Midbrain (tissue), 1 donor: ENCODE data around the gene TRMU.

Experiments used
- DNase-seq: peaks from one replicate; lab custom pipeline; 2025; lab: John Stamatoyannopoulos, UW

The TRMU gene

DNA sequence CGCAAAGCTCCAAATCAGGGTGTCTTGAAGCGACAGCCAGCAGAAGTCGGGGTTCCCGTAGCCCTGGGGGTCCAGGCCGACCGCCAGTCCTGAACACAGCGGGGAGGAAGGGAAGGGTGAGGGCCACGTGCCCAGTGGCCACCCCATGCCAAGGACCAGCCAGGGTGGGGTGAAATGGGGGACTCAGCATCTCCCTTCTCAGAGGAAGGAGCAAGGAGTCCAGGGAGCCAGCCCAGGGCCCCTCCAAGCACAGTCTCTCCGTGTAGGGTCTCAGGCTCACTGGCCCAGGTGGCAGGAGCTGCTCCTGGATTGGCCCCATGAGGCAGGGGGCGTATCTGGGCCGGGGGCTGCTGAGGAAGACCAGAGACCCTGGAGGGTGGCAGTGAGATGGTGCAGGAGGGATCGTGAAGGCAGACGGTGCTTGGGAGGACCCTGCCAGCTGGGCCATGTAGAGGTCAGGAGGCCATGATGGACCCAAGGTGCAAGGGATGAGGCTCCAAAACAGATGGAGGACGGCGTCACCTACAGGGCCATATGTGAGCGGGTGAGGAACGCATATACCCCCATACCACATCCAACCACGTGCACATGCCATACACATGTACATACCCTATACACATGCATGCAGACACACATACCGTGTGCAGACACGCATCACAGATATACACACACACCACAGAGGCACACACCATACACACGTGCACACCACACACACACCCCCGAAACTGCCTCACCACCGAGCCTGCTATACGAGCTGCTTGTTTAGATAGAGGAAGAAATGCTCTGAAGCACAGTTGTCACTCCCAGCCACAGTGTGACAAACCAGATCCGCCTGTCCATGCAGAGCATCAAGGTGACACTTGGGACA is 34.4 kb downstream of the TRMU start:
- DNase-seq = no peak

- no peak for DNase-seq
These were observed 35.2 kb downstream of the TRMU start for GRCh38 chr22:46370584-46371291.

DNA sequence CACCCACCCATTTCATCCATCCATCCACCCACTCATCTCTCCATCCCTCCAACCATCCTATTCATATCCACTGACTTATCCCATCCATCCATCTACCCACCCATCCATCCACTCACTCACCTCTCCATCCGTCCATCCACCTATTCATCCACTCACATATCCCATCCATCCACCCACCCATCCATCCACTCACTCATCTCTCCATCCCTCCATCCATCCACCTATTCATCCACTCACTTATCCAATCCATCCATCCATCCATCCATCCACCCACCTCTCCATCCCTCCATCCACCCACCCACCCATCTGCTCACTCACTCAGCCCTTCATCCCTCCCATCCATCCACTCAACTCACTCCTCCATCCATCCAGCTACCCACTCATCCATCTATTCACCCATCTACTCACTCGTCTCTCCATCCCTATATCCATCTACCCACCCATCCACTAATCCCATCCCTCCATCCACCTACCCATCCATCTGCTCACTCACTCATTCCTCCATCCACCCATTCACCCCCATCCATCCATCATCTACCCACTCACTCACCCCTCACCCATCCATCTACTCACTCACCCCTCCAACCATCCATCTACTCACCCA is 36.2 kb downstream of the TRMU start:
- DNase-seq = no peak

- no peak for DNase-seq
These were observed 37.2 kb downstream of the TRMU start for GRCh38 chr22:46372686-46373085.

DNA sequence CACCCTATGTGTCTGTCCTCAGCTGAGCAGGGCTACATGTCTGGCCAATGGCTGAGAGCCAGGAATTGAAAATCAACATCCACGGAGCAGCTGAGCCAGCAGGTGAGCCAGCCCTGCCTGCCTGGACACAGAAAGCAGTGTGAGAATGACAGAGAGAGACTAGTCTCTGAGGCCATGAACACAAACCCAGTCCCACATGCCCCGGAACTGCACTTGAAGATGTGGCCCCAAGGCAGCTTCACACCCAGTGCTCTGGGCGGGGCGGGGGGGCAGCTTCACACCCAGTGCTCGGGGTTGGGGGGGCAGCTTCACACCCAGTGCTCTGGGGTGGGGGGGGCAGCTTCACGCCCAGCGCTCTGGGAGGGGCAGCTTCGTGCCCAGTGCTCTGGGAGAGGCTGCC is 37.6 kb downstream of the TRMU start:
- DNase-seq = no peak

DNA sequence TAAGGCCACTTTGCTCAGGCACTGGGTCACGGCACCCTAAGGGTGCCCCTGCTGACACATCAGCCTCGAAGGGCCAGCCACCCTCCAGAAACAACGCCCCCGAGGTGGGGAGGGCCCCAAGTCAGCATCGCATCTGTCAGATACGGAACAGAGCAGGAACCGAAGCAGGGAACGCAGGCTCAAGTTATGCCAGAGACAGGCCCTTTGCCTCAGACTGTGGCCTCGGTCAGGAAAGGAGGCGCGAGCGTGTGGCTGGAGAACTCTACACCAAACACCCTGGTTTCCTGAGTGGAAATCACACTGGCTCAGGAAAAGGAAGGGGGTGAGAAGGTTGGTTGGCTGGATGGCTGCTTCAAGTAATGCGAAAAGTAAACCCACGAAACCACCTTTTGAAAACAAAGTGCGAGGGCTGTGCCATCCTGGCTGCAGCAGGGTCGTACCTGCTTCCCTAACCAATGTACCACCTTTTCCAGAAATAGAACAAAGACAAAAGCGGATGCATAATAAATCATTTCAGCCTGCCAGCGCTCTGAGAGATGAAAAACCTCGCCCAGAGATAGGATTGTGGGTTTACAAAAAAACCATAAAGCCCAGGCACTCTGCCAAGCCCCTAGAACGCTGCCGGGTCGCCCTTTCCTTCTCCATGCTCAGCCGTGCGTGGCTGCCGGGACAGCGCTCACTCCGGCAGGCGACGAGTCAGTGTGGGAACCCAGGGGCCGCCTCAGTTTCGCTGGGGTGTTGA is 38.6 kb downstream of the TRMU start:
- DNase-seq = no peak

- no peak for DNase-seq
These were observed 39.4 kb downstream of the TRMU start for GRCh38 chr22:46374663-46375474.

DNA sequence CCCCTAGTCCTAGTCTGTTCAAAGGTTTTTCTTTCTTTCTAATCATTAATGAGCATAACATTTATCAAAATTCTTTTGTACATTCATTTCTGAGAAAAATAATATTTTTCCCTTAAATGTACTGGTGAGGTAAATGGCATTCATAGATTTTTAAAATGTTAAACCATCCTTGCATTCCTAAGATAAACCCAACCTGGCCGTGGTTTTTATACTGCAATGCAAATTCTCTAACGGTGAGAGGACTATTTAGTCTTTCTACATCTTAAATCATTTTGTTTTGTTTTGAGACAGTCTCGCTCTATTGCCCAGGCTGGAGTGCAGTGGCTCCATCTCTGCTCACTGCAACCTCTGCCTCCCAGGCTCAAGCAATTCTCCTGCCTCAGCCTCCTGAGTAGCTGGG is 40.6 kb downstream of the TRMU start:
- DNase-seq = no peak

DNA sequence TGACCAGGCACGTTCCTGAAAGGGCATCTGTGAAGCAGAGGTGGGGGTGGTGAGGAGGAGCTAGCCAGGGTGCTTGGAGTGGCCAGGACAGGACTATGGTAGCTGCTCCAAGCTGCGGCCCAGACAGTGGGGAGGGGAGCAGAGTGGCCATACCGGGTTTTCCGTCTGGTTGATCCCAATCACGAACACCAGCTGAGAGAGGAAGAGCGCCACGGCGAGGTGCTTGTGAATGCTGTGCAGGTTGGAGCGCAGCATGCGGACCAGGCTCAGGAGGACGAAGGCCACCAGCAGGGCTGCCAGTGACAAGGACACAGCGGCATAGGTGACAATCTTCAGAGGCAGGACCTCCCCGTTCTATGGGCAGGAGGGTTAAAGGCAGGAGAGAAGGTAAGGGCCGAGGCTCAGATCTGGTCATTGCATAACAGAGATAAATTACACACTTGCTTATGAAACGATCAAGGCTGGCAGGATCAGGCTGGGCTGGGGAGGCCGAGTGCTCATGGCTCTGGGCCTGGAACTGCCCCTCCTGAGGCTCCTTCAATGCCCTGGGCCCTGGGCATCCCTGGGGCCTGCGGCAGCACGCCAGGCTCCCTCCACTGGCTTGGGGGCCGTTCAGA is 41.5 kb downstream of the TRMU start:
- no peak for DNase-seq

DNA sequence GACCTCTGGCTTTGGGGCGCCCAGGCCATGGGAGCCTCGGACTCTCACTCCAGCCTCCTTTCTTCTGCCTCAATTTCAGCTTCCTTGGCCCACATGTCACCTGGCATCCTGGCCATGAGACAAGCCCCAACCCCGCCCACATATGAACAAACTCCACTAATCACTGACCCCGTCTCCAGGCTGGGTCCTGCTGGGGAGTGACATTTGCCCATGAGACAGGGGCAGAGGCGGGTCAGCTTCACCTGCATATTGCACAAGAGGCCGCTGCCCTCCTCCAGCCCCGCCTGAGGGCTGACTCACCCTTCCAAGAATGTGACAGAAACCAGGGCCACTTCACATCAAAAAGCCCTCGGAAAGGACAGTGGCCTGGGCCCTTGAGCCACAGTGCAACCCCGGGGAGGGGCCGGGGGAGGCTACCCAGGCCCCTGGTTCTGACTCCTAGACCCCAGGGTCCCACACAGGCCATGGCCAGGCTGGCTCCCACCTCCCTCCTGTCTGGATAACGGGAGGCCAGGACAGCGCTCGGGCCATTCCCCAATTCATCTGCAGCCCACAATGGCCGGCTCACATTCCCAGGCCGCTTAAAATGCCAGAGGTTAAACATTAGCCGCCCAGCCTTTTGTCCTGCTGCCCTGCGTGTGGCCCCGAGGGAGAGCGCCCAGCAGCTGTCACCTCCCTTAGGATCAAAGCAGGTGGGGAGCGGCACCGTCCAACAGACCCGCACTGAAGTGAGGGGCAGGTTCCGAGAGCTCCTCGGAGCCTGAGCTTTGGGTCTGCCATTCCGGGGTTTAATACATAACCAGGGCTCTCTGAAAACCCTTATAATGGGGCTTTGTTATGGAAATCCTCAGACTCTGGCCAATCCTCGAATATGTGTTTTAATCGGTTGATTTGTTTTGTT is 42.3 kb downstream of the TRMU start:
- no peak for DNase-seq

- DNase-seq = no peak
These were observed 43.0 kb downstream of the TRMU start for GRCh38 chr22:46378426-46379065.

DNA sequence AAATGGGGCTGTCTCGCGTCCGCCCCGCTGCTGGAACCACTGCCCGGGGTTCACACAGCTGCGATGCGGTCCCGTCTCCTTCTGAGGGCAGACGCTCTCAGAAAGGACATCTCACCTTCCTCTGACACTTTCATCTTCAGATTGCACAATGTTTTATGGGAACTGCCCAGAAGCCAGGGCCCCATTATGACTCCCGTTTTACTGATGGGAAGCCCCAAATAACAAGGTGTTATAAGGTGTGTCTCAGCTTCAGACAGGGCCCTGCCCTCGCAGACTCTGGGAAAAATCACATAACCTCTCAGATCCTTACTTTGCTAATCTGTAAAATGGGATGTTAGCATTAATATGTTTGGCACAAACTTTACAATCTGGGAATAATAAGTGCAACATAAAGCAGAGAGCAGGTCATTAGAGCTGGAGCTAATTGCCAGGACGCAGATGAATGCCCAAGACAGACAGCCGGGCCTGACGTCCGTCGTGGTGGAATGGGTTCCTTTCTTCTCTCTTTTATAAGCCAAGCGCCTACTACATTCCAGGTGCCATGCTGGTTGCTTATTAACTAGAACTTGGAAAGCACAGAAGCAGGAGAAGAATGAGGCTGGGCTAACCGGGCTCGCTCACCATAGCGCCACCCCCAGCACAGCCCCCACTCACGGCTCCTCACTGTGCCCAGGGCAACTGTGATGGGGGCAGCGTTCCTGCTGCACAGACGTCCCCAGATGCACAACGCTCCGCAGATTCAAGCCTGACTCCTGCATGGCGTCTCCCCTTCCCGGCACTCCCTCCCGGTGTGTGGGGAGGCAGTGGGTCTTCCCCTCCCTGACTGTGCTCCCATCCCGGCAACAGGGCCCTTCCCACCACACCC is 43.8 kb downstream of the TRMU start:
- DNase-seq = no peak

DNA sequence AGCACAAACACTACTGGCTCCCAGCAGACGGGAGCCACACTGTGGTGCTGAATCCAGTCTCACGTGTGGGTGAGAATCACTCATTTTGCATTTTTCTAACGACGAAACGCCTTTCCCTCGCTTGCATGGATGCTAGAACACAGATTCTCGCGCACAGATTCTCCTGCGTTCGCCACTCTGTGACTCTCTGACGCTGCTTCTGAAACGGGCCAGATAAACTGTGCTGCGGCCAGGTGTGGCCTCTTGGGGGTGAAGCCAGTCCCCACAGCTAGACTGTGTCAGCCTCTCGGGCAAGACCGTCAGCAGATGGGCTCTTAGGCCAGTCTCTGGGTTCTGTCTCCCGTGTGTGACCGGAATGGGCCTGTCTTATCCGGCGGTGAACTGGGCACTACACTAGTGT is 44.6 kb downstream of the TRMU start:
- DNase-seq = no peak

- DNase-seq = no peak
These were observed 45.1 kb downstream of the TRMU start for GRCh38 chr22:46380581-46380980.

DNA sequence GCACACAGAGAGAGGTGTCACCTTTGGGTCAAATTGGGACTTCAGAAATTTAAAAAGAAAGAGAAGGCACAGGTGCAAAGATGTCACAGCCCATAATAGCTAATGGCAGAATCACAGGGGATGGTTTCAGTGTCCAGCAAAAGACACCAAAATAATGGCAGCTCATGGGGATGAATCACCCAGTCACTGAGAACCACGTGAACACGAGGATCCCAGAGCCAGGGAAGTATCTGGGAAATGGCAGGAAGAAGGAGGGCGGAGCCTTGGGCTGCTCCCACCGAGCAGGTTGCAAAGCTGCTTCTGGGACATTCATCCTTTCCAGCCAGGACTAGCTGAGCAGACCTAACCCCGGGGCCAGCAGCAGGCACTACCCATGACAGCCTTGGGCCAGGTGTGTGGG is 45.6 kb downstream of the TRMU start:
- DNase-seq = no peak

- no peak for DNase-seq
These were observed 46.2 kb downstream of the TRMU start for GRCh38 chr22:46381731-46382130.

- no peak for DNase-seq
These were observed 47.0 kb downstream of the TRMU start for GRCh38 chr22:46382524-46382923.

GRCh38 chr22:46386312-46386711 is 50.8 kb downstream of the TRMU start:
- no peak for DNase-seq
